Tibial nerve (tissue), 4 donors: ENCODE results near the gene TNS3.

ENCODE experiments used
- EP300 ChIP-seq, 2 donors: sonication (generic); formaldehyde crosslinking; IDR thresholded peaks; one replicate each; pipeline ENCODE4 v1.6.1; 2017; ENCODE audit warnings: antibody characterized with exemption in 2 of 2, mild to moderate bottlenecking in 1 of 2
- POLR2A ChIP-seq, 2 donors: fragments of 450-650 bp; IDR thresholded peaks; one replicate each; pipeline ENCODE4 v1.6.1; 2017; ENCODE audit warnings: antibody characterized with exemption in 2 of 2, mild to moderate bottlenecking in 2 of 2, moderate library complexity in 2 of 2
- TF ChIP-seq, protein P1 (sequence below), 5 experiments: fragments of 200-600 bp in 3 of 5; fragments of 450-650 bp in 2 of 5; sonication (generic) in 3 of 5; IDR thresholded peaks; one replicate each; pipeline ENCODE4 v1.5.1; 2016 to 2019; ENCODE audit warnings: antibody characterized with exemption in 5 of 5, mild to moderate bottlenecking in 3 of 5, moderate library complexity in 2 of 5

DNA sequence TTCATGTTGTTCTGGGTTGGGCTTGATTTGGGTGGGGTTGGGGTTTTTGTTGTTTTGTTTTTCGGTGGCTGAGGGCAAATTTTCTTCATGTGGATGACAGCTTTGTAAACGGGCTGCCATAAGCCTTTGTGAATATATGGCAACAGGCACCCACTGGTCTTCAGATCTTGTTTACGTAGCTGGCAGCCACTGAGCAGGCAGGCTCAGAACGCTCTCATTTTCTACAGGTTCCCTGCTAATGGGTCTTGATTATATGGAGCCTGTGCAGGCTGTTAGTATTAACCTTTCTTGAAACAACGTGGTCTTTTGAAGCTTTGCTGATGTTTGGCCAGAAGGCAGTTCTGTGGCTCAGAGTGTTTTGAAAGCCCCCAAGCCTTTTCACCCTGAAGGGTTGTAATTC, 199.7 kb downstream of the TNS3 start:
- TF ChIP-seq POLR2A (IDR thresholded peaks at IDR 0.05): no peak
- TF ChIP-seq, protein P1, sequence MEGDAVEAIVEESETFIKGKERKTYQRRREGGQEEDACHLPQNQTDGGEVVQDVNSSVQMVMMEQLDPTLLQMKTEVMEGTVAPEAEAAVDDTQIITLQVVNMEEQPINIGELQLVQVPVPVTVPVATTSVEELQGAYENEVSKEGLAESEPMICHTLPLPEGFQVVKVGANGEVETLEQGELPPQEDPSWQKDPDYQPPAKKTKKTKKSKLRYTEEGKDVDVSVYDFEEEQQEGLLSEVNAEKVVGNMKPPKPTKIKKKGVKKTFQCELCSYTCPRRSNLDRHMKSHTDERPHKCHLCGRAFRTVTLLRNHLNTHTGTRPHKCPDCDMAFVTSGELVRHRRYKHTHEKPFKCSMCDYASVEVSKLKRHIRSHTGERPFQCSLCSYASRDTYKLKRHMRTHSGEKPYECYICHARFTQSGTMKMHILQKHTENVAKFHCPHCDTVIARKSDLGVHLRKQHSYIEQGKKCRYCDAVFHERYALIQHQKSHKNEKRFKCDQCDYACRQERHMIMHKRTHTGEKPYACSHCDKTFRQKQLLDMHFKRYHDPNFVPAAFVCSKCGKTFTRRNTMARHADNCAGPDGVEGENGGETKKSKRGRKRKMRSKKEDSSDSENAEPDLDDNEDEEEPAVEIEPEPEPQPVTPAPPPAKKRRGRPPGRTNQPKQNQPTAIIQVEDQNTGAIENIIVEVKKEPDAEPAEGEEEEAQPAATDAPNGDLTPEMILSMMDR (IDR thresholded peaks at IDR 0.05): no peak
- no peak for TF ChIP-seq EP300 (IDR thresholded peaks at IDR 0.05)
